ENCODE results near the gene ZC3HAV1L.

The ZC3HAV1L gene

GRCh38 chr7:139061416-139061815 lies 25.6 kb upstream of the ZC3HAV1L start:
- H3K9ac ChIP-seq (ENCODE audit: low read length) = no peak overlapping the region
- no peak for DNase-seq
- H3K9me2 ChIP-seq (replicated peaks; ENCODE audit: insufficient read depth, low read length) = no peaks in the 10 kb centered on the region
- peaks cover 46% of the 10 kb centered on the region for H3K79me2 ChIP-seq (ENCODE audit: low read length)
- H3K4me3 ChIP-seq (ENCODE audit: low read length) = no peak overlapping the region
- peaks cover 18% of the 10 kb centered on the region for H3K36me3 ChIP-seq (replicated peaks; ENCODE audit: insufficient read depth, low read length)
- H2AFZ ChIP-seq (ENCODE audit: low read length) = no peak overlapping the region
- no peaks in the 10 kb centered on the region for H3K27me3 ChIP-seq (replicated peaks; ENCODE audit: insufficient read depth, low read length)
- H3K4me2 ChIP-seq (ENCODE audit: low read depth, low read length) = no peak overlapping the region
- H3F3A ChIP-seq (ENCODE audit: insufficient read depth, low read length) = no peaks in the 10 kb centered on the region
- no peaks in the 10 kb centered on the region; the same call in 1 of the 2 replicates for H4K20me1 ChIP-seq (ENCODE audit: insufficient read depth, low read length)
- H3K27ac ChIP-seq (ENCODE audit: low read length) = no peak overlapping the region
- H3K9me3 ChIP-seq (replicated peaks; ENCODE audit: insufficient read depth, low read length) = no peaks in the 10 kb centered on the region
- TF ChIP-seq CTCF (IDR thresholded peaks at IDR 0.05; ENCODE audit: low read length) = no peak
- no peak for TF ChIP-seq EZH2 (optimal IDR thresholded peaks at IDR 0.05; ENCODE audit: low read depth, low read length)
- no peak for TF ChIP-seq EZH2phosphoT487 (IDR thresholded peaks at IDR 0.05; ENCODE audit: low read length)
- no peaks in the 10 kb centered on the region for H3K4me1 ChIP-seq (ENCODE audit: low read length)

GRCh38 chr7:139060695-139061237 lies 24.9 kb upstream of the ZC3HAV1L start:
- H3K4me2 ChIP-seq (ENCODE audit: low read depth, low read length) = no peak overlapping the region
- no peak overlapping the region for H2AFZ ChIP-seq (ENCODE audit: low read length)
- H3K9me2 ChIP-seq (replicated peaks; ENCODE audit: insufficient read depth, low read length) = no peaks in the 10 kb centered on the region
- H3F3A ChIP-seq (ENCODE audit: insufficient read depth, low read length) = no peaks in the 10 kb centered on the region
- no peaks in the 10 kb centered on the region for H3K4me1 ChIP-seq (ENCODE audit: low read length)
- H4K20me1 ChIP-seq (ENCODE audit: insufficient read depth, low read length) = no peaks in the 10 kb centered on the region; the same call in 1 of the 2 replicates
- H3K9me3 ChIP-seq (replicated peaks; ENCODE audit: insufficient read depth, low read length) = no peaks in the 10 kb centered on the region
- H3K27me3 ChIP-seq (replicated peaks; ENCODE audit: insufficient read depth, low read length) = no peaks in the 10 kb centered on the region
- H3K4me3 ChIP-seq (ENCODE audit: low read length) = no peak overlapping the region
- H3K36me3 ChIP-seq (replicated peaks; ENCODE audit: insufficient read depth, low read length) = peaks cover 18% of the 10 kb centered on the region
- no peak for DNase-seq
- TF ChIP-seq EZH2 (optimal IDR thresholded peaks at IDR 0.05; ENCODE audit: low read depth, low read length) (no peak), EZH2phosphoT487 (IDR thresholded peaks at IDR 0.05; ENCODE audit: low read length) (no peak), CTCF (IDR thresholded peaks at IDR 0.05; ENCODE audit: low read length) (no peak)
- peaks cover 43% of the 10 kb centered on the region; the same call in 1 of the 2 replicates for H3K79me2 ChIP-seq (ENCODE audit: low read length)
- no peak overlapping the region for H3K9ac ChIP-seq (ENCODE audit: low read length)
- H3K27ac ChIP-seq (ENCODE audit: low read length) = no peak overlapping the region

- Histone ChIP-seq H3K4me3 (ENCODE audit: low read length) (no peak overlapping the region), H3K27me3 (replicated peaks; ENCODE audit: insufficient read depth, low read length) (no peaks in the 10 kb centered on the region), H3K79me2 (ENCODE audit: low read length) (peaks cover 41% of the 10 kb centered on the region; the same call in 1 of the 2 replicates), H3K9me2 (replicated peaks; ENCODE audit: insufficient read depth, low read length) (no peaks in the 10 kb centered on the region), H3K9me3 (replicated peaks; ENCODE audit: insufficient read depth, low read length) (no peaks in the 10 kb centered on the region), H3K36me3 (replicated peaks; ENCODE audit: insufficient read depth, low read length) (peaks cover 21% of the 10 kb centered on the region), H4K20me1 (ENCODE audit: insufficient read depth, low read length) (no peaks in the 10 kb centered on the region; the same call in 1 of the 2 replicates), H3F3A (ENCODE audit: insufficient read depth, low read length) (no peaks in the 10 kb centered on the region), H2AFZ (ENCODE audit: low read length) (no peak overlapping the region), H3K27ac (ENCODE audit: low read length) (no peak overlapping the region), H3K9ac (ENCODE audit: low read length) (no peak overlapping the region), H3K4me1 (ENCODE audit: low read length) (no peaks in the 10 kb centered on the region), H3K4me2 (ENCODE audit: low read depth, low read length) (no peak overlapping the region)
- no peak for DNase-seq
- TF ChIP-seq CTCF (IDR thresholded peaks at IDR 0.05; ENCODE audit: low read length) = no peak
- no peak for TF ChIP-seq EZH2phosphoT487 (IDR thresholded peaks at IDR 0.05; ENCODE audit: low read length)
- no peak for TF ChIP-seq EZH2 (optimal IDR thresholded peaks at IDR 0.05; ENCODE audit: low read depth, low read length)
Observed at GRCh38 chr7:139059905-139060304, 24.1 kb upstream of the ZC3HAV1L start.

Data from MM.1S (cell line).